Coronary artery (tissue), 2 donors: ENCODE results near the gene EPPIN.

Experiments used
- DNase-seq: peaks from one replicate; pipeline ENCODE4 v3.0.0-alpha.2; 2017; ENCODE audit warnings: low spot score
- H3K27ac ChIP-seq, 2 donors: fragments of 200-600 bp; sonication (generic); one replicate each; pipeline ENCODE4 v1.5.1; 2016 to 2019
- H3K4me3 ChIP-seq: fragments of 200-600 bp; sonication (generic); 2 replicates; pipeline ENCODE4 v1.5.1; 2016; ENCODE audit warnings: mild to moderate bottlenecking, moderate library complexity
- CTCF ChIP-seq: fragments of 200-600 bp; sonication (generic); IDR thresholded peaks from one replicate; pipeline ENCODE4 v1.5.1; 2019; ENCODE audit warnings: antibody characterized with exemption

The EPPIN gene

GRCh38 chr20:45501600-45501999 lies 45.6 kb downstream of the EPPIN start:
- no peak for TF ChIP-seq CTCF
- no peak for DNase-seq
- Histone ChIP-seq H3K4me3 (no peak overlapping the region), H3K27ac (no peak overlapping the region)

- Histone ChIP-seq H3K4me3 (no peak overlapping the region), H3K27ac (no peak overlapping the region)
- no peak for DNase-seq
- no peak for TF ChIP-seq CTCF
These were observed 47.2 kb downstream of the EPPIN start for GRCh38 chr20:45500022-45500421.

GRCh38 chr20:45497971-45498494 lies 49.2 kb downstream of the EPPIN start:
- H3K27ac ChIP-seq = no peak overlapping the region
- H3K4me3 ChIP-seq = no peak overlapping the region
- TF ChIP-seq CTCF = no peak
- DNase-seq = no peak

GRCh38 chr20:45496166-45496565 lies 51.0 kb downstream of the EPPIN start:
- H3K4me3 ChIP-seq = no peak overlapping the region
- DNase-seq = no peak
- no peak for TF ChIP-seq CTCF
- H3K27ac ChIP-seq = no peak overlapping the region

- no peak for TF ChIP-seq CTCF
- H3K4me3 ChIP-seq = no peak overlapping the region
- DNase-seq = no peak
These were observed 51.7 kb downstream of the EPPIN start for GRCh38 chr20:45495501-45495941.

More at GRCh38 chr20:45495501-45495941, 51.7 kb downstream of the EPPIN start:
- no peak overlapping the region for H3K27ac ChIP-seq
